GM19324 (cell line): Measurements from ENCODE around the gene CARD11.
"Not testable (repeated sequence)": the region's sequence is repeated elsewhere in the genome, so short reads cannot be mapped to it uniquely, and the experiment has no call there.

Source experiments
- ATAC-seq: cut with Tn5 transposase; IDR thresholded peaks from one replicate; pipeline ENCODE4 v1.9.1; 2021; ENCODE audit warnings: mild to moderate bottlenecking, moderate library complexity; ENCODE audit not compliant: unreplicated experiment, low FRiP score

Gene CARD11

GRCh38 chr7:2967705-2968104 is 76.0 kb downstream of the CARD11 start:
- ATAC-seq, result no peak

- no peak for ATAC-seq
These were observed 76.4 kb downstream of the CARD11 start for GRCh38 chr7:2967253-2967652.

- no peak for ATAC-seq
These were observed 77.1 kb downstream of the CARD11 start for GRCh38 chr7:2966466-2967078.

- no peak for ATAC-seq
These were observed 77.9 kb downstream of the CARD11 start for GRCh38 chr7:2965745-2966270.

GRCh38 chr7:2965301-2965700 is 78.4 kb downstream of the CARD11 start:
- no peak for ATAC-seq

- ATAC-seq, result no peak
These were observed 79.5 kb downstream of the CARD11 start for GRCh38 chr7:2964208-2964607.

- no peak for ATAC-seq
These were observed 80.8 kb downstream of the CARD11 start for GRCh38 chr7:2962865-2963264.

- ATAC-seq, result no peak
These were observed 83.7 kb downstream of the CARD11 start for GRCh38 chr7:2959828-2960599.

- ATAC-seq, result no peak
These were observed 84.5 kb downstream of the CARD11 start for GRCh38 chr7:2959103-2959680.

- no peak for ATAC-seq
These were observed 85.1 kb downstream of the CARD11 start for GRCh38 chr7:2958416-2959102.

- ATAC-seq, result not testable (repeated sequence)
These were observed 86.3 kb downstream of the CARD11 start for GRCh38 chr7:2957369-2957727.

GRCh38 chr7:2956526-2957368 is 86.9 kb downstream of the CARD11 start:
- ATAC-seq, result no peak

GRCh38 chr7:2956076-2956475 is 87.6 kb downstream of the CARD11 start:
- no peak for ATAC-seq

- no peak for ATAC-seq
These were observed 88.4 kb downstream of the CARD11 start for GRCh38 chr7:2955269-2955668.

GRCh38 chr7:2954433-2954853 is 89.2 kb downstream of the CARD11 start:
- ATAC-seq, result no peak

- no peak for ATAC-seq
These were observed 89.9 kb downstream of the CARD11 start for GRCh38 chr7:2953588-2954407.

GRCh38 chr7:2953099-2953498 is 90.6 kb downstream of the CARD11 start:
- ATAC-seq, result no peak

- ATAC-seq, result no peak
These were observed 91.4 kb downstream of the CARD11 start for GRCh38 chr7:2952316-2952715.

- ATAC-seq, result no peak
These were observed 93.1 kb downstream of the CARD11 start for GRCh38 chr7:2950578-2950977.
